Peyer's patch (tissue), 4 donors: ENCODE results near the gene MAP2K3. TPM values are rescaled to one million over a fixed set of nuclear protein-coding genes. Genes with fewer than 3 reads are reported as not detected.

Experiments
- DNase-seq, 3 donors: peaks; one replicate each; pipeline ENCODE4 v3.0.0-alpha.2; 2017 to 2019
- H3K27ac ChIP-seq, 4 donors: fragments of 200-600 bp; sonication (generic); one replicate each; pipeline ENCODE4 v1.5.1; 2016 to 2019
- H3K27me3 ChIP-seq, 2 donors: fragments of 200-600 bp; sonication (generic); one replicate each; pipeline ENCODE4 v1.5.1; 2019
- H3K36me3 ChIP-seq, 3 donors: fragments of 200-600 bp; sonication (generic); one replicate each; pipeline ENCODE4 v1.5.1; 2016 to 2019
- H3K4me1 ChIP-seq, 4 donors: fragments of 200-600 bp; sonication (generic); one replicate each; pipeline ENCODE4 v1.5.1; 2016 to 2019
- H3K4me3 ChIP-seq, 4 donors: fragments of 200-600 bp; sonication (generic); 1 replicate in 3 of 4; 2 replicates in 1 of 4; pipeline ENCODE4 v1.5.1; 2016 to 2019; ENCODE audit warnings: mild to moderate bottlenecking in 1 of 4
- H3K9me3 ChIP-seq, 4 donors: fragments of 200-600 bp; sonication (generic); one replicate each; pipeline ENCODE4 v1.5.1; 2016 to 2019; ENCODE audit warnings: mild to moderate bottlenecking in 1 of 4
- POLR2A ChIP-seq, 2 donors: fragments of 450-650 bp; IDR thresholded peaks; one replicate each; pipeline ENCODE4 v1.5.1; 2017; ENCODE audit warnings: antibody characterized with exemption in 2 of 2, mild to moderate bottlenecking in 2 of 2, moderate library complexity in 2 of 2
- total RNA-seq, 4 donors: library from RNA; depleted of rRNA; stranded (reverse); fragments of >200 nt; gene quantifications; one replicate each; pipeline ENCODE4 v1.1.0, GENCODE V29; 2016
- TF ChIP-seq, protein P1 (sequence below), 6 experiments: fragments of 450-650 bp in 4 of 6; fragments of 200-600 bp in 2 of 6; sonication (generic) in 1 of 6; IDR thresholded peaks; one replicate each; pipeline ENCODE4 v1.5.1; 2017 to 2019; ENCODE audit warnings: antibody characterized with exemption in 6 of 6, mild to moderate bottlenecking in 3 of 6, moderate library complexity in 1 of 6

Gene MAP2K3
- total RNA-seq, 4 donors from 2014 or later = 54.5 to 133 (median 102) TPM

DNA sequence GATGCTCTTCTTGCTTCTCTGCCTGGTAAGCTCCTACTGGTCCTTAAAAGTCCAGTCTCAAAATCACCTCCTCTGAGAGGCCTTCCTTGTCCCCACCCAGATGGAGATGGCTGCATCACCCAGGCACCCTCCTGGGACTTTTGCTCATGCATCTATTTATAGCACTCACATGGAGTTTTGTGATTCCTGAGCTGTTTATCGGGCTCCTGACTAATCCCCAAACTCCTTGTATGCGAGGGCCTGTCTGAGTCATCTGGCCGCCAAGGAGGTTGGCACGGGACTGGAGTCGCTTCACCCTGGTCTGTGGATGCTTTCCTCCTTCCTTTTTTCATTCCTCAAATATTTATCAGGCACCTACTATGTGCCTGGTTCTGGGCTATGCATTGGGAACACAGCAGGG lies 2.3 kb upstream of the MAP2K3 start:
- TF ChIP-seq, protein P1, sequence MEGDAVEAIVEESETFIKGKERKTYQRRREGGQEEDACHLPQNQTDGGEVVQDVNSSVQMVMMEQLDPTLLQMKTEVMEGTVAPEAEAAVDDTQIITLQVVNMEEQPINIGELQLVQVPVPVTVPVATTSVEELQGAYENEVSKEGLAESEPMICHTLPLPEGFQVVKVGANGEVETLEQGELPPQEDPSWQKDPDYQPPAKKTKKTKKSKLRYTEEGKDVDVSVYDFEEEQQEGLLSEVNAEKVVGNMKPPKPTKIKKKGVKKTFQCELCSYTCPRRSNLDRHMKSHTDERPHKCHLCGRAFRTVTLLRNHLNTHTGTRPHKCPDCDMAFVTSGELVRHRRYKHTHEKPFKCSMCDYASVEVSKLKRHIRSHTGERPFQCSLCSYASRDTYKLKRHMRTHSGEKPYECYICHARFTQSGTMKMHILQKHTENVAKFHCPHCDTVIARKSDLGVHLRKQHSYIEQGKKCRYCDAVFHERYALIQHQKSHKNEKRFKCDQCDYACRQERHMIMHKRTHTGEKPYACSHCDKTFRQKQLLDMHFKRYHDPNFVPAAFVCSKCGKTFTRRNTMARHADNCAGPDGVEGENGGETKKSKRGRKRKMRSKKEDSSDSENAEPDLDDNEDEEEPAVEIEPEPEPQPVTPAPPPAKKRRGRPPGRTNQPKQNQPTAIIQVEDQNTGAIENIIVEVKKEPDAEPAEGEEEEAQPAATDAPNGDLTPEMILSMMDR (IDR thresholded peaks at IDR 0.05) = no peak
- no peak for TF ChIP-seq POLR2A (IDR thresholded peaks at IDR 0.05)
- Histone ChIP-seq H3K27ac (peak overlapping the region in 2 of 4 donors; percentile 22 to 90), H3K4me3 (no peak overlapping the region), H3K36me3 (no peaks in the 10 kb centered on the region), H3K9me3 (no peaks in the 10 kb centered on the region), H3K4me1 (peaks cover 0 to 15% (median 13%) of the 10 kb centered on the region in 4 donors), H3K27me3 (no peaks in the 10 kb centered on the region)
- no peak for DNase-seq

DNA sequence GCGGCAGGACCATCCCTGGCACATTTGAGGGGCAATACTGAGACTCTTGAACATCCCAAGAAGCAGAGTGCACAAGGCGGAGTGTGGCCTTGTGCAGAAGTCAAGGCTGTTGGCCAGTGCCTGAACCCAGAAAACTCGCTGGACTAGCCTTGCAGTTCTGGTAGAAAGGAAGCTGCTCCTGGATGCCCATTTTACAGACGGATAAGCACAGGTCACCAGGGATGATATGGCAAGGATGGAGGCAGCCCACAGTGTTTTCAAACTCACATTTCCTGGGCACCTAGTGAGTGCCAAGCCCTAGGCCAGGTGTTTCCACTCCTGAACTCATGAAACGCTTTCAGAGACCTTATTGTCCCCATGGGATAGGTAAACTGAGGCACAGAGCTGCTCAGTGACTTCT lies 1.7 kb upstream of the MAP2K3 start:
- H3K27ac ChIP-seq = peak overlapping the region in 2 of 4 donors; percentile 22 to 90
- no peaks in the 10 kb centered on the region for H3K36me3 ChIP-seq
- peaks cover 0 to 20% (median 18%) of the 10 kb centered on the region in 4 donors for H3K4me1 ChIP-seq
- no peaks in the 10 kb centered on the region for H3K9me3 ChIP-seq
- DNase-seq = no peak
- TF ChIP-seq POLR2A (IDR thresholded peaks at IDR 0.05) = no peak
- TF ChIP-seq, protein P1 (IDR thresholded peaks at IDR 0.05) = no peak
- H3K27me3 ChIP-seq = no peaks in the 10 kb centered on the region
- no peak overlapping the region for H3K4me3 ChIP-seq

GRCh38 chr17:21283482-21284318 lies 811 bp upstream of the MAP2K3 start:
- H3K9me3 ChIP-seq = no peaks in the 10 kb centered on the region
- H3K27me3 ChIP-seq = no peaks in the 10 kb centered on the region
- H3K4me3 ChIP-seq = peak overlapping the region; percentile 68 to 95 (median 88)
- H3K36me3 ChIP-seq = no peaks in the 10 kb centered on the region
- no peak for DNase-seq
- TF ChIP-seq, protein P1 (IDR thresholded peaks at IDR 0.05) = no peak
- TF ChIP-seq POLR2A (IDR thresholded peaks at IDR 0.05) = no peak
- peaks cover 0 to 28% (median 21%) of the 10 kb centered on the region in 4 donors for H3K4me1 ChIP-seq
- peak overlapping the region; percentile 90 to 98 (median 96) for H3K27ac ChIP-seq

GRCh38 chr17:21285164-21286065 lies 904 bp downstream of the MAP2K3 start:
- Histone ChIP-seq H3K36me3 (no peaks in the 10 kb centered on the region), H3K27ac (peak overlapping the region; percentile 90 to 98 (median 96)), H3K4me3 (peak overlapping the region; percentile 68 to 95 (median 88)), H3K9me3 (no peaks in the 10 kb centered on the region), H3K4me1 (peaks cover 0 to 45% (median 28%) of the 10 kb centered on the region in 4 donors), H3K27me3 (no peaks in the 10 kb centered on the region)
- peak in 2 of 3 donors; percentile 28 to 65 for DNase-seq
- TF ChIP-seq, protein P1 (IDR thresholded peaks at IDR 0.05) = no peak
- TF ChIP-seq POLR2A (IDR thresholded peaks at IDR 0.05) = no peak

GRCh38 chr17:21286066-21286770 lies 1.7 kb downstream of the MAP2K3 start:
- Histone ChIP-seq H3K4me1 (peaks cover 0 to 48% (median 28%) of the 10 kb centered on the region in 4 donors), H3K36me3 (no peaks in the 10 kb centered on the region)
- TF ChIP-seq POLR2A (IDR thresholded peaks at IDR 0.05) = peak; percentile 62 to 88
- TF ChIP-seq, protein P1 (IDR thresholded peaks at IDR 0.05) = peak in 1 of 6 experiments; percentile 16

More at GRCh38 chr17:21286066-21286770, 1.7 kb downstream of the MAP2K3 start:
- Histone ChIP-seq H3K4me3 (peak overlapping the region; percentile 68 to 95 (median 88)), H3K27me3 (no peaks in the 10 kb centered on the region), H3K27ac (peak overlapping the region; percentile 90 to 98 (median 96)), H3K9me3 (no peaks in the 10 kb centered on the region)
- peak; percentile 59 to 93 (median 87) for DNase-seq
